Bronchial epithelial cell (primary cell): ENCODE data around the gene ASB3. TPM values are rescaled to one million over a fixed set of nuclear protein-coding genes. Genes with fewer than 3 reads are reported as not detected.

Source experiments
- DNase-seq: peaks from one replicate; pipeline ENCODE4 v3.0.0-alpha.2; 2010; ENCODE audit warnings: low read depth
- FAIRE-seq: peaks from 2 replicates; lab custom pipeline; 2011; peaks lifted over from hg19 to GRCh38; lab: Jason Lieb, UNC
- H3K27me3 ChIP-seq: 2 replicates; pipeline ENCODE4 v1.5.1; 2011; ENCODE audit warnings: low read length; ENCODE audit not compliant: control insufficient read depth, insufficient read depth
- H3K36me3 ChIP-seq: 2 replicates; pipeline ENCODE4 v1.5.1; 2011; ENCODE audit warnings: low read length; ENCODE audit not compliant: control insufficient read depth, insufficient read depth
- H3K4me3 ChIP-seq: 2 replicates; pipeline ENCODE4 v1.5.1; 2011; ENCODE audit warnings: mild to moderate bottlenecking, low read depth, low read length, control low read depth
- CTCF ChIP-seq: IDR thresholded peaks from 2 replicates; pipeline ENCODE4 v1.5.1; 2011; ENCODE audit warnings: mild to moderate bottlenecking, moderate library complexity, low read length, control low read depth, inconsistent platforms; ENCODE audit not compliant: insufficient read depth, severe bottlenecking
- total RNA-seq: library from RNA; depleted of rRNA; stranded (reverse); fragments of >200 nt; gene quantifications from 2 replicates; pipeline ENCODE4 v1.2.1, GENCODE V29; 2014

ASB3 gene
- total RNA-seq, 1 donor from 2014 or later: 13.4 TPM

GRCh38 chr2:53620981-53621380, 165.8 kb downstream of the ASB3 start:
- Histone ChIP-seq H3K27me3 (no peaks in the 10 kb centered on the region), H3K4me3 (no peak overlapping the region), H3K36me3 (no peaks in the 10 kb centered on the region)
- no peak for DNase-seq
- no peak for FAIRE-seq
- no peak for TF ChIP-seq CTCF

Other genes with a start within 250 kb of the ASB3 start
- 5.0 and 8.8 TPM in 2 replicates for gene CHAC2, start 19.1 kb downstream of the ASB3 start, total RNA-seq
- gene ERLEC1, start 91 bp upstream of the ASB3 start, total RNA-seq: 52.1 and 75.5 TPM in 2 replicates
- 0.79 and 1.7 TPM in 2 replicates for gene GPR75, start 73.0 kb upstream of the ASB3 start, total RNA-seq
- 31.3 and 39.8 TPM in 2 replicates for gene PSME4, start 184.0 kb upstream of the ASB3 start, total RNA-seq